ENCODE results near the gene OR5M3.

OR5M3 gene

DNA sequence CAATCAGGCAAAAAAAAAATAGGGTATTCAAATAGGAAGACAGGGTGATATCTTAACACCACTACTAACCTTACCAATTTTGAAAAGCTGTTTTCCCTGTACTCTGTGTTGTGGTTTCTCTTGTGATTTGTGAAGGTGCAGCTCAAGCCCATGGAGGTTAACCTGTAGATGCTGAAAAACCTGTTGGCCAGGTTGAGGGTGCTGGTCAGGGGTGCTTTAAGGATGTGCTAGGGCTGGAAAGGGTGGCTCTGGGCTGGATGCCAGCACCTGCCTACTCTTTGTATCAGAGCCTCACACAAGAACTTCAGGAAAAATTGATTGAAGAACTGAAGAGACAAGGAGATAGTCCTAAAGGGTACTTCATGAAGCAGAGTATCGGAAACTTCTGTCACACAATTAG, 36.3 kb upstream of the OR5M3 start:
- Histone ChIP-seq H3K36me3 (ENCODE audit: control insufficient read depth in 2 of 2, insufficient read depth in 1 of 2, low read length in 2 of 2) (no peaks in the 10 kb centered on the region), H3K4me1 (ENCODE audit: control insufficient read depth, insufficient read depth, low read length) (no peaks in the 10 kb centered on the region), H3K9me3 (ENCODE audit: control insufficient read depth, insufficient read depth, low read depth, low read length) (no peaks in the 10 kb centered on the region), H3K27ac (ENCODE audit: extremely low read depth, low read depth, low read length) (no peak overlapping the region), H3K4me3 (ENCODE audit: low read depth, low read length) (no peak overlapping the region)
- ChIA-PET POLR2A (no interaction called here), CTCF (no interaction called here)
- TF ChIP-seq RBAK (tag by site-specific recombination; IDR thresholded peaks at IDR 0.05): no peak
- TF ChIP-seq GLIS2 (tag by site-specific recombination; IDR thresholded peaks at IDR 0.05): no peak
- TF ChIP-seq ZNF629 (tag by site-specific recombination; IDR thresholded peaks at IDR 0.05): no peak
- TF ChIP-seq, protein P1, sequence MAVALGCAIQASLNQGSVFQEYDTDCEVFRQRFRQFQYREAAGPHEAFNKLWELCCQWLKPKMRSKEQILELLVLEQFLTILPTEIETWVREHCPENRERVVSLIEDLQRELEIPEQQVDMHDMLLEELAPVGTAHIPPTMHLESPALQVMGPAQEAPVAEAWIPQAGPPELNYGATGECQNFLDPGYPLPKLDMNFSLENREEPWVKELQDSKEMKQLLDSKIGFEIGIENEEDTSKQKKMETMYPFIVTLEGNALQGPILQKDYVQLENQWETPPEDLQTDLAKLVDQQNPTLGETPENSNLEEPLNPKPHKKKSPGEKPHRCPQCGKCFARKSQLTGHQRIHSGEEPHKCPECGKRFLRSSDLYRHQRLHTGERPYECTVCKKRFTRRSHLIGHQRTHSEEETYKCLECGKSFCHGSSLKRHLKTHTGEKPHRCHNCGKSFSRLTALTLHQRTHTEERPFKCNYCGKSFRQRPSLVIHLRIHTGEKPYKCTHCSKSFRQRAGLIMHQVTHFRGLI (tag by site-specific recombination; IDR thresholded peaks at IDR 0.05): no peak
- no peak for TF ChIP-seq ZNF37A (tag by site-specific recombination; IDR thresholded peaks at IDR 0.05)
- TF ChIP-seq YY2 (tag by site-specific recombination; IDR thresholded peaks at IDR 0.05): no peak
- no peak for TF ChIP-seq ZIC2 (tag by site-specific recombination; IDR thresholded peaks at IDR 0.05)
- TF ChIP-seq ZNF555 (tag by site-specific recombination; conservative IDR thresholded peaks at IDR 0.05): no peak
- TF ChIP-seq ZBTB48 (tag by site-specific recombination; IDR thresholded peaks at IDR 0.05): no peak
- TF ChIP-seq ZXDB (tag by site-specific recombination; IDR thresholded peaks at IDR 0.05): no peak
- TF ChIP-seq, protein P2, sequence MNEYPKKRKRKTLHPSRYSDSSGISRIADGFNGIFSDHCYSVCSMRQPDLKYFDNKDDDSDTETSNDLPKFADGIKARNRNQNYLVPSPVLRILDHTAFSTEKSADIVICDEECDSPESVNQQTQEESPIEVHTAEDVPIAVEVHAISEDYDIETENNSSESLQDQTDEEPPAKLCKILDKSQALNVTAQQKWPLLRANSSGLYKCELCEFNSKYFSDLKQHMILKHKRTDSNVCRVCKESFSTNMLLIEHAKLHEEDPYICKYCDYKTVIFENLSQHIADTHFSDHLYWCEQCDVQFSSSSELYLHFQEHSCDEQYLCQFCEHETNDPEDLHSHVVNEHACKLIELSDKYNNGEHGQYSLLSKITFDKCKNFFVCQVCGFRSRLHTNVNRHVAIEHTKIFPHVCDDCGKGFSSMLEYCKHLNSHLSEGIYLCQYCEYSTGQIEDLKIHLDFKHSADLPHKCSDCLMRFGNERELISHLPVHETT (tag by site-specific recombination; IDR thresholded peaks at IDR 0.05): no peak
- TF ChIP-seq, protein P3, sequence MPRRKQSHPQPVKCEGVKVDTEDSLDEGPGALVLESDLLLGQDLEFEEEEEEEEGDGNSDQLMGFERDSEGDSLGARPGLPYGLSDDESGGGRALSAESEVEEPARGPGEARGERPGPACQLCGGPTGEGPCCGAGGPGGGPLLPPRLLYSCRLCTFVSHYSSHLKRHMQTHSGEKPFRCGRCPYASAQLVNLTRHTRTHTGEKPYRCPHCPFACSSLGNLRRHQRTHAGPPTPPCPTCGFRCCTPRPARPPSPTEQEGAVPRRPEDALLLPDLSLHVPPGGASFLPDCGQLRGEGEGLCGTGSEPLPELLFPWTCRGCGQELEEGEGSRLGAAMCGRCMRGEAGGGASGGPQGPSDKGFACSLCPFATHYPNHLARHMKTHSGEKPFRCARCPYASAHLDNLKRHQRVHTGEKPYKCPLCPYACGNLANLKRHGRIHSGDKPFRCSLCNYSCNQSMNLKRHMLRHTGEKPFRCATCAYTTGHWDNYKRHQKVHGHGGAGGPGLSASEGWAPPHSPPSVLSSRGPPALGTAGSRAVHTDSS (tag by site-specific recombination; IDR thresholded peaks at IDR 0.05): no peak
- TF ChIP-seq ZNF426 (tag by site-specific recombination; IDR thresholded peaks at IDR 0.05): no peak
- no peak for TF ChIP-seq ZNF544 (tag by site-specific recombination; IDR thresholded peaks at IDR 0.05)

DNA sequence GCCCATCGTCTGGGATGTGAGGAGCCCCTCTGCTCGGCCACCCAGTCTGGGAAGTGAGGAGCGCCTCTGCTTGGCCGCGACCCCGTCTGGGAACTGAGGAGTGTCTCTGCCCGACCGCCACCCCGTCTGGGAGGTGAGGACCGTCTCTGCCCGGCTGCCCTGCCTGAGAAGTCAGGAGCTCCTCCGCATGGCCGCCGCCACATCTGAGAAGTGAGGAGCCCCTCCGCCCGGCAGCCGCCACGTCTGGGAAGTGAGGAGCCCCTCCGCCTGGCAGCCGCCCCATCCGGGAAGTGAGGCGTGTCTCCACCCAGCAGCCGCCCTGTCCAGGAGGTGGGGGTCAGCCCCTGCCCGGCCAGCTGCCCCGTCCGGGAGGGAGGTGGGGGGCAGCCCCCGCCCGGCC, 23.9 kb upstream of the OR5M3 start:
- H3K36me3 ChIP-seq (ENCODE audit: control insufficient read depth in 2 of 2, insufficient read depth in 1 of 2, low read length in 2 of 2): no peaks in the 10 kb centered on the region
- ChIA-PET CTCF (no interaction called here), POLR2A (no interaction called here)
- H3K4me3 ChIP-seq (ENCODE audit: low read depth, low read length): no peak overlapping the region
- no peaks in the 10 kb centered on the region for H3K9me3 ChIP-seq (ENCODE audit: control insufficient read depth, insufficient read depth, low read depth, low read length)
- H3K4me1 ChIP-seq (ENCODE audit: control insufficient read depth, insufficient read depth, low read length): no peaks in the 10 kb centered on the region
- H3K27ac ChIP-seq (ENCODE audit: extremely low read depth, low read depth, low read length): no peak overlapping the region
- TF ChIP-seq ZNF10 (tag by site-specific recombination; IDR thresholded peaks at IDR 0.05) (no peak), ZNF624 (tag by site-specific recombination; IDR thresholded peaks at IDR 0.05) (no peak), ZNF155 (tag by site-specific recombination; IDR thresholded peaks at IDR 0.05) (no peak), ZNF785 (tag by site-specific recombination; IDR thresholded peaks at IDR 0.05) (no peak), HOXC10 (CRISPR knock-in tag; IDR thresholded peaks at IDR 0.05) (no peak), ZNF354C (tag by site-specific recombination; IDR thresholded peaks at IDR 0.05; ENCODE audit: borderline replicate concordance, low read depth) (no peak), MZF1 (tag by site-specific recombination; IDR thresholded peaks at IDR 0.05; ENCODE audit: borderline replicate concordance) (no peak), TCF7L2 (IDR thresholded peaks at IDR 0.05; ENCODE audit: borderline replicate concordance, low read depth, low read length) (no peak), ZBTB48 (tag by site-specific recombination; IDR thresholded peaks at IDR 0.05) (no peak), ZNF324 (tag by site-specific recombination; IDR thresholded peaks at IDR 0.05) (no peak), ZEB2 (tag by site-specific recombination; IDR thresholded peaks at IDR 0.05) (no peak), ZNF391 (tag by site-specific recombination; IDR thresholded peaks at IDR 0.05; ENCODE audit: borderline replicate concordance, low read depth) (no peak)
- TF ChIP-seq, protein P4, sequence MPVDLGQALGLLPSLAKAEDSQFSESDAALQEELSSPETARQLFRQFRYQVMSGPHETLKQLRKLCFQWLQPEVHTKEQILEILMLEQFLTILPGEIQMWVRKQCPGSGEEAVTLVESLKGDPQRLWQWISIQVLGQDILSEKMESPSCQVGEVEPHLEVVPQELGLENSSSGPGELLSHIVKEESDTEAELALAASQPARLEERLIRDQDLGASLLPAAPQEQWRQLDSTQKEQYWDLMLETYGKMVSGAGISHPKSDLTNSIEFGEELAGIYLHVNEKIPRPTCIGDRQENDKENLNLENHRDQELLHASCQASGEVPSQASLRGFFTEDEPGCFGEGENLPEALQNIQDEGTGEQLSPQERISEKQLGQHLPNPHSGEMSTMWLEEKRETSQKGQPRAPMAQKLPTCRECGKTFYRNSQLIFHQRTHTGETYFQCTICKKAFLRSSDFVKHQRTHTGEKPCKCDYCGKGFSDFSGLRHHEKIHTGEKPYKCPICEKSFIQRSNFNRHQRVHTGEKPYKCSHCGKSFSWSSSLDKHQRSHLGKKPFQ (tag by site-specific recombination; IDR thresholded peaks at IDR 0.05): no peak
- TF ChIP-seq, protein P5, sequence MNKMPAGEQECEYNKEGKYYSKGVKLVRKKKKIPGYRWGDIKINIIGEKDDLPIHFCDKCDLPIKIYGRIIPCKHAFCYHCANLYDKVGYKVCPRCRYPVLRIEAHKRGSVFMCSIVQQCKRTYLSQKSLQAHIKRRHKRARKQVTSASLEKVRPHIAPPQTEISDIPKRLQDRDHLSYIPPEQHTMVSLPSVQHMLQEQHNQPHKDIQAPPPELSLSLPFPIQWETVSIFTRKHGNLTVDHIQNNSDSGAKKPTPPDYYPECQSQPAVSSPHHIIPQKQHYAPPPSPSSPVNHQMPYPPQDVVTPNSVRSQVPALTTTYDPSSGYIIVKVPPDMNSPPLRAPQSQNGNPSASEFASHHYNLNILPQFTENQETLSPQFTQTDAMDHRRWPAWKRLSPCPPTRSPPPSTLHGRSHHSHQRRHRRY (tag by site-specific recombination; IDR thresholded peaks at IDR 0.05): no peak
- TF ChIP-seq, protein P6, sequence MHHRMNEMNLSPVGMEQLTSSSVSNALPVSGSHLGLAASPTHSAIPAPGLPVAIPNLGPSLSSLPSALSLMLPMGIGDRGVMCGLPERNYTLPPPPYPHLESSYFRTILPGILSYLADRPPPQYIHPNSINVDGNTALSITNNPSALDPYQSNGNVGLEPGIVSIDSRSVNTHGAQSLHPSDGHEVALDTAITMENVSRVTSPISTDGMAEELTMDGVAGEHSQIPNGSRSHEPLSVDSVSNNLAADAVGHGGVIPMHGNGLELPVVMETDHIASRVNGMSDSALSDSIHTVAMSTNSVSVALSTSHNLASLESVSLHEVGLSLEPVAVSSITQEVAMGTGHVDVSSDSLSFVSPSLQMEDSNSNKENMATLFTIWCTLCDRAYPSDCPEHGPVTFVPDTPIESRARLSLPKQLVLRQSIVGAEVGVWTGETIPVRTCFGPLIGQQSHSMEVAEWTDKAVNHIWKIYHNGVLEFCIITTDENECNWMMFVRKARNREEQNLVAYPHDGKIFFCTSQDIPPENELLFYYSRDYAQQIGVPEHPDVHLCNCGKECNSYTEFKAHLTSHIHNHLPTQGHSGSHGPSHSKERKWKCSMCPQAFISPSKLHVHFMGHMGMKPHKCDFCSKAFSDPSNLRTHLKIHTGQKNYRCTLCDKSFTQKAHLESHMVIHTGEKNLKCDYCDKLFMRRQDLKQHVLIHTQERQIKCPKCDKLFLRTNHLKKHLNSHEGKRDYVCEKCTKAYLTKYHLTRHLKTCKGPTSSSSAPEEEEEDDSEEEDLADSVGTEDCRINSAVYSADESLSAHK (tag by site-specific recombination; IDR thresholded peaks at IDR 0.05): no peak
